ENCODE results near the gene CFAP61.

CFAP61 gene

GRCh38 chr20:20038586-20038985 is 13.7 kb upstream of the CFAP61 start:
- no peak for DNase-seq

GRCh38 chr20:20039752-20040387 is 12.5 kb upstream of the CFAP61 start:
- DNase-seq, result no peak

- no peak for DNase-seq
These were observed 612 bp upstream of the CFAP61 start for GRCh38 chr20:20051767-20052073.

GRCh38 chr20:20060234-20060998 is 8.1 kb downstream of the CFAP61 start:
- DNase-seq, result no peak

- no peak for DNase-seq
These were observed 11.8 kb downstream of the CFAP61 start for GRCh38 chr20:20063941-20064702.

GRCh38 chr20:20065361-20065760 is 13.0 kb downstream of the CFAP61 start:
- no peak for DNase-seq

- no peak for DNase-seq
These were observed 18.8 kb downstream of the CFAP61 start for GRCh38 chr20:20070871-20071726.

GRCh38 chr20:20073801-20074371 is 21.6 kb downstream of the CFAP61 start:
- no peak for DNase-seq

GRCh38 chr20:20075032-20075431 is 22.7 kb downstream of the CFAP61 start:
- DNase-seq, result no peak

- no peak for DNase-seq
These were observed 24.1 kb downstream of the CFAP61 start for GRCh38 chr20:20076297-20077065.

- DNase-seq, result no peak
These were observed 25.7 kb downstream of the CFAP61 start for GRCh38 chr20:20078041-20078440.

GRCh38 chr20:20079102-20079784 is 26.9 kb downstream of the CFAP61 start:
- no peak for DNase-seq

- DNase-seq, result no peak
These were observed 31.5 kb downstream of the CFAP61 start for GRCh38 chr20:20083807-20084206.

GRCh38 chr20:20084296-20084752 is 32.0 kb downstream of the CFAP61 start:
- DNase-seq, result no peak

GRCh38 chr20:20085071-20085470 is 32.7 kb downstream of the CFAP61 start:
- DNase-seq, result no peak

GRCh38 chr20:20085812-20086211 is 33.5 kb downstream of the CFAP61 start:
- no peak for DNase-seq

GRCh38 chr20:20089018-20089417 is 36.7 kb downstream of the CFAP61 start:
- no peak for DNase-seq

GRCh38 chr20:20089939-20090338 is 37.6 kb downstream of the CFAP61 start:
- no peak for DNase-seq

GRCh38 chr20:20092827-20093226 is 40.5 kb downstream of the CFAP61 start:
- DNase-seq, result no peak

GRCh38 chr20:20094410-20094809 is 42.1 kb downstream of the CFAP61 start:
- no peak for DNase-seq
